Body of pancreas (tissue), 4 donors: ENCODE measurements around the gene CCDC148. TPM values are rescaled to one million over a fixed set of nuclear protein-coding genes. Genes with fewer than 3 reads are reported as not detected.

ENCODE experiments used
- ATAC-seq: fragments of 150-250 bp; one replicate; pipeline ENCODE4 v1.9.1; 2016
- DNase-seq, 4 donors: peaks; one replicate each; pipeline ENCODE4 v3.0.0-alpha.2; 2019
- H3K27ac ChIP-seq, 4 donors: fragments of 200-600 bp; sonication (generic); 1 replicate in 3 of 4; 2 replicates in 1 of 4; pipeline versions ENCODE4 v1.5.1 to v1.6.1; 2016 to 2019; ENCODE audit warnings: mild to moderate bottlenecking in 1 of 4, mixed read lengths in 1 of 4, moderate library complexity in 1 of 4
- H3K27me3 ChIP-seq, 2 donors: fragments of 200-600 bp; sonication (generic); one replicate each; pipeline ENCODE4 v1.6.0; 2016; ENCODE audit warnings: mild to moderate bottlenecking in 1 of 2
- H3K36me3 ChIP-seq, 2 donors: fragments of 200-600 bp; sonication (generic); replicated peaks in 1 of 2; 2 replicates each; pipeline ENCODE4 v1.5.1; 2016; ENCODE audit warnings: low read depth in 2 of 2; ENCODE audit not compliant: insufficient read depth in 1 of 2
- H3K4me1 ChIP-seq: fragments of 200-600 bp; sonication (generic); one replicate; pipeline ENCODE4 v1.6.0; 2016
- H3K4me3 ChIP-seq, 2 donors: fragments of 200-600 bp; sonication (generic); 1 replicate in 1 of 2; 2 replicates in 1 of 2; pipeline ENCODE4 v1.5.1; 2016 to 2019
- H3K9me3 ChIP-seq, 3 donors: fragments of 200-600 bp; sonication (generic); 1 replicate in 2 of 3; 2 replicates in 1 of 3; pipeline ENCODE4 v1.5.1; 2016
- POLR2A ChIP-seq, 3 donors: fragments of 450-650 bp; IDR thresholded peaks; one replicate each; pipeline ENCODE4 v1.6.1; 2016; ENCODE audit warnings: antibody characterized with exemption in 3 of 3, mild to moderate bottlenecking in 2 of 3
- WGBS, 2 donors: methylation state at CpG; one replicate each; pipeline ENCODE4 v1.1.5; 2017; 5-methylcytosine and 5-hydroxymethylcytosine counted together
- intact Hi-C: fragments of 100-400 bp; cut with DNase I; formaldehyde crosslinking; loops from one replicate; pipeline ENCODE4 v1.15.1; 2023
- total RNA-seq, 2 donors: library from RNA; depleted of rRNA; stranded (reverse); fragments of >200 nt; gene quantifications; one replicate each; pipeline ENCODE4 v1.1.0, GENCODE V29; 2016
- TF ChIP-seq, protein P1 (sequence below), 7 experiments: fragments of 450-650 bp in 4 of 7; fragments of 200-600 bp in 3 of 7; sonication (generic) in 3 of 7; IDR thresholded peaks; one replicate each; pipeline ENCODE4 v1.5.1; 2016 to 2019; ENCODE audit warnings: antibody characterized with exemption in 7 of 7

Gene CCDC148
- total RNA-seq, 2 donors from 2014 or later = 0.66 to 0.78 TPM

DNA sequence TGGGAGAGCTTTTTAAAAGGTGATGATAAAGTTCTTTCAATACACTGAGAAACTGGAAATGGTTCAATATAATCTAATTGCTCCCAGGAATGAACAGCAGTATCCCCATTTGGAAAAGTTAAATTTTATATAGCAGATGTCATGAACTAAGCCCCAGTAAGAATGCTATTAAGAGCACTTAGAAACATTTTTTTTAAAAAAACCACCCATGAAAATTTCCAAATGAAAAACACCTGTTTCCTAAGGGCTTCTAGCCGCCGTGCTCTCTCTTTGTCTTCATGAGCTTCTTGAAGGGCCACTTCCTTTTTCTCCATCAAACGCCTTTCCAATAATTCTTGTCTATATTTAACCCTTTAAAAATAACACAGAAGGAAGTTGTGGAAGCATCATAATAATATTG lies 277.9 kb downstream of the CCDC148 start:
- intact Hi-C loops = no loop called here
- 37 to 41% methylated on average over 3 of the region's 3 CpGs for WGBS, 2 donors
- DNase-seq (no peak), ATAC-seq (no peak)
- no peaks in the 10 kb centered on the region for H3K36me3 ChIP-seq
- H3K27ac ChIP-seq = no peak overlapping the region
- H3K27me3 ChIP-seq = no peaks in the 10 kb centered on the region
- no peaks in the 10 kb centered on the region for H3K4me1 ChIP-seq
- H3K4me3 ChIP-seq = no peak overlapping the region
- H3K9me3 ChIP-seq = no peaks in the 10 kb centered on the region
- TF ChIP-seq POLR2A (IDR thresholded peaks at IDR 0.05) = no peak
- TF ChIP-seq, protein P1, sequence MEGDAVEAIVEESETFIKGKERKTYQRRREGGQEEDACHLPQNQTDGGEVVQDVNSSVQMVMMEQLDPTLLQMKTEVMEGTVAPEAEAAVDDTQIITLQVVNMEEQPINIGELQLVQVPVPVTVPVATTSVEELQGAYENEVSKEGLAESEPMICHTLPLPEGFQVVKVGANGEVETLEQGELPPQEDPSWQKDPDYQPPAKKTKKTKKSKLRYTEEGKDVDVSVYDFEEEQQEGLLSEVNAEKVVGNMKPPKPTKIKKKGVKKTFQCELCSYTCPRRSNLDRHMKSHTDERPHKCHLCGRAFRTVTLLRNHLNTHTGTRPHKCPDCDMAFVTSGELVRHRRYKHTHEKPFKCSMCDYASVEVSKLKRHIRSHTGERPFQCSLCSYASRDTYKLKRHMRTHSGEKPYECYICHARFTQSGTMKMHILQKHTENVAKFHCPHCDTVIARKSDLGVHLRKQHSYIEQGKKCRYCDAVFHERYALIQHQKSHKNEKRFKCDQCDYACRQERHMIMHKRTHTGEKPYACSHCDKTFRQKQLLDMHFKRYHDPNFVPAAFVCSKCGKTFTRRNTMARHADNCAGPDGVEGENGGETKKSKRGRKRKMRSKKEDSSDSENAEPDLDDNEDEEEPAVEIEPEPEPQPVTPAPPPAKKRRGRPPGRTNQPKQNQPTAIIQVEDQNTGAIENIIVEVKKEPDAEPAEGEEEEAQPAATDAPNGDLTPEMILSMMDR (IDR thresholded peaks at IDR 0.05) = no peak

DNA sequence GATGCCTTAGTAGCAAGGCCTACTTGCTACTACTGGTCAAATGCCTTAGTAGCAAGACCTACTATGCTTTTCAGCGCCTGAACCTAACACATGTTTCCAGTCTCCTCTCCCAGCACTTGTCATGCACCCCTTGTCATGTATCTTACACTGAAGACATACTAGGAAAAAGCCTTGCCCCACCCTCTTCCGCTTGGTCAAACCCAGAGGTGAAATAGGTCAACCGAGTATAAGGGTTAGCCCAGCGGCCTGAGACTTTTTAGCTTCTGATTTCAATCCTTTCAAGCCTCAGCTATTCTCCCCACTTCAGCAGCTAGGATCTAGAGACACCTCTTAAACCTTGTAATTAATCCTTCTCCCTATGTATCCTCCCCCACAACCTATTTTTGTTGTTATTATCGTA lies 281.6 kb downstream of the CCDC148 start:
- Histone ChIP-seq H3K27ac (no peak overlapping the region), H3K9me3 (no peaks in the 10 kb centered on the region), H3K4me1 (no peaks in the 10 kb centered on the region), H3K36me3 (no peaks in the 10 kb centered on the region), H3K27me3 (no peaks in the 10 kb centered on the region), H3K4me3 (no peak overlapping the region)
- no peak for DNase-seq
- intact Hi-C loops = no loop called here
- no peak for ATAC-seq
- no peak for TF ChIP-seq POLR2A (IDR thresholded peaks at IDR 0.05)
- TF ChIP-seq, protein P1 (IDR thresholded peaks at IDR 0.05) = no peak
- WGBS, 2 donors = 85 to 90% methylated on average over 5 of the region's 5 CpGs

DNA sequence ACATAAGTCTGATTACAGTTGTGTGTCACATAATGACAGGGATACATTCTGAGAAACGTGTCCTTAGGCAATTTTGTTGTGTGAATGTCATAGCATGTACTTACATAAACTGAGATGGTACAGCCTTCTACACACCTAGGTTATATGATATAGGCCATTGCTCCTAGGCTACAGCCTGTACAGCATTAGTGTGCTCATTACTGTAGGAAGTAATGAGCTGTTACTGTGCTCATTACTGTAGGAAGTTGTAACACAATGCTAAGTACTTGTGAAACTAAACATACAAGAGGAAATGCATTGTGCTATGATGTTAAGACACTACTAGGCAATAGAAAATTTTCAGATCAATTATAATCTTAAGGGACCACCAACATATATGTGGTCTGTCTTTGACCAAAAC lies 282.1 kb downstream of the CCDC148 start:
- no peaks in the 10 kb centered on the region for H3K4me1 ChIP-seq
- no peak for TF ChIP-seq POLR2A (IDR thresholded peaks at IDR 0.05)
- TF ChIP-seq, protein P1 (IDR thresholded peaks at IDR 0.05) = no peak
- WGBS, 2 donors = 61 to 74% methylated on average over 1 of the region's 1 CpG
- H3K9me3 ChIP-seq = no peaks in the 10 kb centered on the region
- no peaks in the 10 kb centered on the region for H3K27me3 ChIP-seq
- intact Hi-C loops = no loop called here
- ATAC-seq (no peak), DNase-seq (no peak)
- H3K27ac ChIP-seq = no peak overlapping the region
- no peaks in the 10 kb centered on the region for H3K36me3 ChIP-seq
- no peak overlapping the region for H3K4me3 ChIP-seq

DNA sequence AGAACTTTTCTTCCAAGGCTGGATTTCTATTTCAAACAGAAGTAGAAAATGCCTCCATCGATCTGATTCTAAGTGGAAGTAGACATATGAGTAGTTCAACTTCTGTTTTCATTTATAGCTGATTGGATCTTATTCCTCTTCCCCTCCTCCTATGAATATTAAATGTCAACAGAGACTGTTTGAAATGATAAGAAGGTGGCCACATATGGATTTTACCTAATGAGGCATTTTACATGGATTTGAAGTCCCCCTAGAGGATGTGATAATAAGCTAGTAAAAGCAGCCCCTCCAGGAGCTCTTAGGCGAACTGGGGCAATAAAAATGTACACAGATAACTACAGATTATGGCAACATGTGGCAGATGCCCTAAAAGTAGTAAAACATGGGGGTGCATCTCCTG lies 283.8 kb downstream of the CCDC148 start:
- no peak overlapping the region for H3K27ac ChIP-seq
- H3K36me3 ChIP-seq = no peaks in the 10 kb centered on the region
- TF ChIP-seq POLR2A (IDR thresholded peaks at IDR 0.05) = no peak
- TF ChIP-seq, protein P1 (IDR thresholded peaks at IDR 0.05) = no peak
- 27 to 33% methylated on average over 2 of the region's 2 CpGs for WGBS, 2 donors
- H3K4me3 ChIP-seq = no peak overlapping the region
- DNase-seq = no peak
- no peaks in the 10 kb centered on the region for H3K9me3 ChIP-seq
- no peaks in the 10 kb centered on the region for H3K27me3 ChIP-seq
- no peak for ATAC-seq
- intact Hi-C loops = no loop called here
- no peaks in the 10 kb centered on the region for H3K4me1 ChIP-seq

DNA sequence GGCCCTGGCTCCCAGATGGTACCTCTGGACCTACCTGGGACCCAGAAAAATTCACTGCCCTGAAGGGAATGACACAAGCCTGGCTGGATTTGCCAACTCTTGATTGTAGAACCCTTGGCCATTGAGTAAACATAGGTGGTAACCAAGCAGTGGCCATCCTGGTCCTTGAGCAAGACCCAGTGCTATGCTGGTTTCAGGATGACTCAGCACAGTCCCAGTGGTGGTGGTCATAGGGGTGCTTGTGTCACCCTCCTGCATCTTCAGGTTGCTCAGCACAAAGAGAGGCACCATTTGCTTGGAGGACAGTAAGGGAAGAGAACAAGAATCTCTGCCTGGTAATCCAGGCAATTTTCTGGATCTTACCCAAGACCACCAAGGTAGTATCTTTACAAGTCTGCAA lies 302.0 kb downstream of the CCDC148 start:
- H3K9me3 ChIP-seq = no peaks in the 10 kb centered on the region
- no peaks in the 10 kb centered on the region for H3K4me1 ChIP-seq
- DNase-seq (no peak), ATAC-seq (no peak)
- no peaks in the 10 kb centered on the region for H3K36me3 ChIP-seq
- no peak overlapping the region for H3K4me3 ChIP-seq
- intact Hi-C loops = no loop called here
- H3K27ac ChIP-seq = no peak overlapping the region
- TF ChIP-seq, protein P1 (IDR thresholded peaks at IDR 0.05) = no peak
- TF ChIP-seq POLR2A (IDR thresholded peaks at IDR 0.05) = no peak
- H3K27me3 ChIP-seq = no peaks in the 10 kb centered on the region
